ENCODE results near the gene NDOR1. TPM values are rescaled to one million over a fixed set of nuclear protein-coding genes. Genes with fewer than 3 reads are reported as not detected.

Gene NDOR1
- total RNA-seq = 10 to 100 TPM; 16.5 to 19.5 TPM
- 10 to 100 TPM in 3 of 6 donors, 1 to 10 TPM in 3; 9.1 to 15.4 (median 10.2) TPM for polyA plus RNA-seq (ENCODE audit: insufficient read length in 6 of 6)
- long read RNA-seq, donor 1, partial matches to known transcripts = 16 of 19 reads
- long read RNA-seq, donor 1, other reads (novel, unspliced or antisense) = 0 of 19 reads
- long read RNA-seq, donor 2, partial matches to known transcripts = 0 of 15 reads
- long read RNA-seq, donor 2, other reads (novel, unspliced or antisense) = 15 of 15 reads
- long read RNA-seq, donor 3, partial matches to known transcripts = 0 of 2 reads
- long read RNA-seq, donor 3, other reads (novel, unspliced or antisense) = 0 of 2 reads
- long read RNA-seq, donor 4, partial matches to known transcripts = 1 of 3 reads
- long read RNA-seq, donor 4, other reads (novel, unspliced or antisense) = 2 of 3 reads
- long read RNA-seq, donor 5, partial matches to known transcripts = 0 of 4 reads
- long read RNA-seq, donor 5, other reads (novel, unspliced or antisense) = 0 of 4 reads
- long read RNA-seq, donor 6, partial matches to known transcripts = 0 of 1 reads
- long read RNA-seq, donor 6, other reads (novel, unspliced or antisense) = 0 of 1 reads
- long read RNA-seq, donor 7 = 0 reads
- long read RNA-seq, donor 8 = 0 reads
- long read RNA-seq, donor 9 = 0 reads
- long read RNA-seq, donor 10, partial matches to known transcripts = 0 of 2 reads
- long read RNA-seq, donor 10, other reads (novel, unspliced or antisense) = 2 of 2 reads
- long read RNA-seq, donor 11 = 0 reads
- long read RNA-seq, donor 12, partial matches to known transcripts = 0 of 1 reads
- long read RNA-seq, donor 12, other reads (novel, unspliced or antisense) = 0 of 1 reads

GRCh38 chr9:137205126-137206069 is at the start of gene NDOR1, which contains the start of gene TMEM203:
NDOR1 (plus strand) TSS chr9:137205700; CDS start chr9:137205778, 78 bp downstream.
TMEM203 (minus strand) TSS chr9:137205648; CDS start chr9:137205414, 234 bp downstream.
- DNase-seq (peak; percentile 85 to 99 (median 94)), ATAC-seq (peak; percentile 62)
- intact Hi-C loops (cut with DNase I) = no loop called here
- no peak for TF ChIP-seq CTCF (IDR thresholded peaks at IDR 0.05)
- Histone ChIP-seq H3K27ac (peak within 1 kb of the TSS; percentile 30 to 86), H3K4me1 (peaks cover 21 to 62% of the 10 kb centered on the region in 2 donors), H3K9me3 (no peaks in the 10 kb centered on the region), H3K27me3 (no peaks in the 10 kb centered on the region), H3K36me3 (peaks cover 0 to 22% of the 10 kb centered on the region in 2 donors), H3K4me3 (peak within 1 kb of the TSS; percentile 96 to 99)

GRCh38 chr9:137156567-137157375 is 48.7 kb upstream of the NDOR1 start:
- H3K27me3 ChIP-seq = peaks cover 35 to 76% of the 10 kb centered on the region in 2 donors

GRCh38 chr9:137157618-137158415 is 47.7 kb upstream of the NDOR1 start:
- no peak overlapping the region for H3K27ac ChIP-seq
- H3K4me1 ChIP-seq = peaks cover 2 to 18% of the 10 kb centered on the region in 2 donors
- H3K27me3 ChIP-seq = peaks cover 45 to 86% of the 10 kb centered on the region in 2 donors
- no peak for ATAC-seq
- H3K9me3 ChIP-seq = no peaks in the 10 kb centered on the region
- intact Hi-C loops (cut with DNase I) = no loop called here
- DNase-seq = no peak
- TF ChIP-seq CTCF (IDR thresholded peaks at IDR 0.05) = no peak
- H3K4me3 ChIP-seq = no peak overlapping the region
- no peaks in the 10 kb centered on the region for H3K36me3 ChIP-seq

More at GRCh38 chr9:137156567-137157375, 48.7 kb upstream of the NDOR1 start:
- Histone ChIP-seq H3K27ac (no peak overlapping the region), H3K9me3 (no peaks in the 10 kb centered on the region), H3K4me1 (peaks cover 0 to 9% of the 10 kb centered on the region in 2 donors), H3K36me3 (no peaks in the 10 kb centered on the region), H3K4me3 (no peak overlapping the region)
- no peak for DNase-seq
- intact Hi-C loops (cut with DNase I) = no loop called here
- no peak for TF ChIP-seq CTCF (IDR thresholded peaks at IDR 0.05)
- ATAC-seq = peak; percentile 76

- intact Hi-C loops (cut with DNase I) = no loop called here
- ATAC-seq = no peak
- no peaks in the 10 kb centered on the region for H3K36me3 ChIP-seq
- H3K27me3 ChIP-seq = peaks cover 54 to 94% of the 10 kb centered on the region in 2 donors
- DNase-seq = no peak
- H3K9me3 ChIP-seq = no peaks in the 10 kb centered on the region
- peaks cover 6 to 26% of the 10 kb centered on the region in 2 donors for H3K4me1 ChIP-seq
- no peak overlapping the region for H3K27ac ChIP-seq
- no peak for TF ChIP-seq CTCF (IDR thresholded peaks at IDR 0.05)
- no peak overlapping the region for H3K4me3 ChIP-seq
These were observed 46.9 kb upstream of the NDOR1 start for GRCh38 chr9:137158625-137159024.
